Right lobe of liver (tissue), 4 donors: ENCODE measurements around the gene ICA1.

Source experiments
- CTCF ChIP-seq, 4 donors: fragments of 200-600 bp in 3 of 4; fragments of 450-650 bp in 1 of 4; IDR thresholded peaks; one replicate each; pipeline versions ENCODE4 v1.5.1 to v1.8.0; 2016 to 2022; ENCODE audit warnings: antibody characterized with exemption in 4 of 4, mild to moderate bottlenecking in 2 of 4
- POLR2A ChIP-seq: fragments of 450-650 bp; IDR thresholded peaks from one replicate; pipeline ENCODE4 v1.6.1; 2017; ENCODE audit warnings: antibody characterized with exemption, mild to moderate bottlenecking
- donor health status: DM: no; HTN: no; CAD: no.
- donor health status: DM: no; HTN: no; CAD: no.
- donor health status: DM: no; HTN: yes; CAD: no.

GRCh38 chr7:8094164-8095140 lies 167.5 kb downstream of the ICA1 start:
- TF ChIP-seq CTCF (IDR thresholded peaks at IDR 0.05) (no peak), POLR2A (no peak)
